Skin epidermis (tissue), 12 donors: ENCODE measurements around the gene SHH.

Source experiments
- H3K27ac ChIP-seq, 21 experiments: fragments of 200-600 bp; sonication (generic) in 11 of 21; one replicate each; pipeline ENCODE4 v1.5.0; 2020; ENCODE audit warnings: mild to moderate bottlenecking in 3 of 21, inconsistent platforms in 2 of 21, moderate library complexity in 2 of 21
- H3K4me3 ChIP-seq, 7 experiments: fragments of 200-600 bp; sonication (generic) in 2 of 7; one replicate each; pipeline ENCODE4 v1.5.0; 2020; ENCODE audit warnings: inconsistent platforms in 2 of 7, mild to moderate bottlenecking in 2 of 7, moderate library complexity in 1 of 7

SHH gene

DNA sequence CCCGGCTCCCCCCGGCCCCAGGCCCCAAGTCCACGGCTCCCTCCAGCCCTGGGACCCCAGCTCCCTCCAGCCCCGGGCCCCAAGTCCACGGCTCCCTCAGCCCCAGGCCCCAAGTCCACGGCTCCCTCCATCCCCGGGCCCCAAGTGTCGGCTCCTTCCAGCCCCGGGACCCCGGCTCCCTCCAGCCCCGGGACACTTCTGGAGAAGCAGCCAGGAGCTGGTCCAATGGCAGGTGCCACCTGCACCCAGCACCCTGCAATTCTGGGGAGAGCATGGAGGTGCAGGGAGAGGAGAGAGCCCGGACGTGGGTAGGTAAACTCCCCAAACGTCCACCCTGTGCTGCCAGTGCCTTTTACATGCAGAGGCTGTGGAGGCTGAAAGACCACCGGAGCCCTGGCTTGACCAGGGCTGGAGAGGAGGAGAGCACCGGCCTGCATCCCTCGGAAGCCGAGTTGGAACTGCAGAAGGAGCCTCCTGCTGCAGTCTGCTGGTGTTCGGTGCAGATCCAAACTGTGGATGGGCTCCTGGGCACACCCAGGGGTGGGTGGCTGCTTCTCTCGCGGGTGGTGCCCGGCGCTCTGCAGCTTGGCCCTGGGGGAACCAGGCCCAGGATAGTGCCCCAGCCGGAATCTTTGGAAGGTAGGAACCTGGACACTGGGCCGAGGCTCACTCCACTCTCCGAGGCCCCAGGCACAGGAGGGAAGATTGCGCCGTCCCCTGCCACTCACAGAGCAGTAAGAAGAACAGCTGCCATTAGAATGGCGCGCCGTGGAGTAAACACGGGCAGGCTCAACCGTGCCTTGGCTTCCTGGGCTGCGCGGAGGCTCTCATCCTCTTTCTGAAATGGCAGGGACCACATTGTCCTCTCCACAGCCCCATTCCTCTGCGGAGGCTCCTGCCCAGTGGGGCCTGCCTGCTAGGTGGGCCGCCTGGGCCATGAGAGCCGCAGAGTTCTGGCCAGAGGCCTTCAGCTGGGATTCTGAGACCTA, 14.7 kb downstream of the SHH start:
- Histone ChIP-seq H3K27ac (no peak overlapping the region), H3K4me3 (no peak overlapping the region)

DNA sequence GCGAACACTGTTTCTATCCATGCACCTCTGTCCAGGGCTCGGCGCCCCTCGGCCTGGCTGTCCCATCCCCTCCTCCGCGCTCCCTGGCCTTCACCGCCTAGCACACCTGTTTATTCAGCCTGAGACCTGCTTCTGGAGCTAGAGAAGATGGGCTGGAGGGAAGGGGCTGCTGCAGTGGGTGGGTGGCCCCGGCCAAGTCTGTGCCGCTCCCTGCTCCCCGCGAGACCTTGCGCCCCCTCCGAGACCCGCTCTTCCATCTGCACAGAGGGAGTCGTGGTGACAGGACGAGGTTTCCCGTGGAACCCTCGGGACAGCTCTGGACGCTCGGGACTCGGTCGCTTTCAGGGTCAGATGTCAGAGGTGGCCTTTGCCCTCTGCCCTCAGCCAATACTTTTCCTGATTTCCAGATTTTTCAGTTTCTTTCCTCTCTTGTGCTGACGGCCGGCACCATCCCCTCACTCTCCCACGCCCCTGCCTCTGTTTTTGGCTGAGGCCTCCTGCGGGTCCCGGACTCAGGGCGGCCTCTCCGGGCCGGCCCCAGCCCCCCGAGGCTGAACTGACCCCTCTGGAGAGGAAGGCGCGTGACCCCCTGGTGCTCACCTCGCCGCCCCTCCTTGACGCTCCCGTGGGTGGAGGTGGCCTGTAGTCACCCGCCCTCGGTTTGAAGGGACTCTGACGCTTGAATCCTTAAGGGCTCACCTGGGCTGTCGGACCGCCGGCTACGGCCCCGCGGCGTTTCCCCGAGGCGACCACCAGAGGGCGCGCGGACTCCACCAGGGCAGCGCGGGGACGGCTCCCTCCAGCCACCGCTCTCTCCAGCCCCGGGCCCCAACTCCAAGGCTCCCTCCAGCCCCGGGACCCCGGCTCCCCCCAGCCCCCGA, 15.6 kb downstream of the SHH start:
- H3K4me3 ChIP-seq = no peak overlapping the region

DNA sequence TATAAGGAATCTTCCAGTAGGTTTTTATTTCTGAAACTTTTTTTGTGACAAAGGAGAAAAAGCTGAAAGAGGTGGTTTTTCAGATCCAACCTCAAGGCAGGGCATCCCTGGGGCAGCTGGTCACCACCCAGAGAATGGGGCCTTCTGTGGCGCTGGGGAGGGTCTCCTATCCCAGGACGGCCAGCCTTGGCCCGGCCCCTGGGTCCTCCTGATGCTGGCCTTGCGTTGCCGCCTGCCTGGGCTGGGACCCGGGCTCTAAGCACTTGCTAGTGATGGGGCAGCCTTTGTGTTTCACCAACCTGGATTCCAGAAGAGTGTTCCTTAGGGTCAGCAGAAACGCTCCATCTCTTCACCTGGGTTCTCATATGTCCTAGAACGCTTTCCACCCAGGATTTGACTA, 16.3 kb downstream of the SHH start:
- H3K4me3 ChIP-seq = no peak overlapping the region

More for the DNA sequence above, 15.6 kb downstream of the SHH start:
- H3K27ac ChIP-seq = no peak overlapping the region

GRCh38 chr7:155795401-155795800, 16.9 kb downstream of the SHH start:
- Histone ChIP-seq H3K4me3 (no peak overlapping the region), H3K27ac (no peak overlapping the region)

More for the DNA sequence above, 16.3 kb downstream of the SHH start:
- no peak overlapping the region for H3K27ac ChIP-seq

DNA sequence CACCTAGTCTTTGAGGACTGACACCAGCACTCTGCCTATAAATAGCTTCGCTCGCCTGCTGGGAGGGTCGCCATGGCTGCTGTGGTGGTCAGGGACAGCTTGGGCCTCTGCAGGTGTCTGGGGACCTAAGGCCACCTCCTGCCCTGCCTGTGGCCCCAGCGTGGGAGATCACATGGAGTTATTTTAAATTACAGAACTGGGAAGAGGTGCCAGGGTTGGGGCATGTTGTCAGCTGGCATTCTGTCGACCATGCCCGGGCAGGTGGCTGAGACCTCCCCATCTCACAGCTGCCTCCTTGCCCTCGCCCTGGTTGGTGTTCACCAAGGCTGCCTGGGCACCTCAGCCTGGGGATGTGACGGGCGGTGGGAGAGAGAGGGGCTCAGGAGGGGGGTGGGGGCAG, 18.1 kb downstream of the SHH start:
- Histone ChIP-seq H3K4me3 (no peak overlapping the region), H3K27ac (peak overlapping the region in 5 of 21 experiments; percentile 7 to 46 (median 27))

DNA sequence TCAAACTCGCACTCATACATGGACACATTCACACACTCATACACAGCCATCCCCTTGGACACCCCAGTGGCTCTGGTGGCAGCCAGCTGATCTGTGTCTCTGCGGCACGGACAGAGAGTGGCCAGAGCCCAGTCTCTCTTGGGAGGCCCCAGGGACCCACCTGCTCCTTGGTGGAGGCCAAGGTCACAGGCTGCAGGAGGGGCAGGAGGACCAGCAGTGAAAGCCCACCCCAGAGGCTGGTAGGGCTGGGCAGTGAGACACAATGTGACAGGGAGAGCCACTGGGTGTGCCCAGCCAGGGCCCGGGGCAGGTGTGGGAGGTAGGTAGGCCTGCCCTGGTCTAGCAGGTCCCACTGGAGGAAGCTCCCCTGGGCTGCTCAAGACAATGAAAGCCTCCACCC, 18.5 kb downstream of the SHH start:
- Histone ChIP-seq H3K27ac (peak overlapping the region in 1 of 21 experiments; percentile 46), H3K4me3 (no peak overlapping the region)

DNA sequence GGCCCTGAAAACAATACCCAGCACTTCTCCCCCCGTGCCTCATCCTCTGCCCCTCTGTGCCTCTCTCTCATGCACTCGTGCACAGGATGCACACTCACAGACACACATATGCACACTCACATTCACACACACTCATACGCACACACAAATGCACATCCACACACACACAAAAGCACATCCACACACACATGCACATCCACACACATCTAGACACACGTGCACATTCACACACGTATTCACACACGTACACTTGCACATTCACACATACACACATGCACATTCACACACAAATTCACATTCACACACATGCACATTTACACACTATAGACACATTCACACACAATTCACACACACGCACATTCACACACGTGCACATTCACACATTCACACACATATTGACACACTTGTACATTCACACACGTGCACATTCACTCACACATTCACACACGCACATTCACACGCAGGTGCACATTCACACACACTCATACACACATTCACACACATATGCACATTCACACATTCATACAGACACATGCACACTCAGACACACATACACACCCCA, 19.2 kb downstream of the SHH start:
- no peak overlapping the region for H3K4me3 ChIP-seq
- no peak overlapping the region for H3K27ac ChIP-seq

- Histone ChIP-seq H3K27ac (no peak overlapping the region), H3K4me3 (no peak overlapping the region)
Observed at GRCh38 chr7:155792315-155792960, 19.8 kb downstream of the SHH start.

GRCh38 chr7:155791836-155792235, 20.4 kb downstream of the SHH start:
- no peak overlapping the region for H3K27ac ChIP-seq
- H3K4me3 ChIP-seq = no peak overlapping the region

DNA sequence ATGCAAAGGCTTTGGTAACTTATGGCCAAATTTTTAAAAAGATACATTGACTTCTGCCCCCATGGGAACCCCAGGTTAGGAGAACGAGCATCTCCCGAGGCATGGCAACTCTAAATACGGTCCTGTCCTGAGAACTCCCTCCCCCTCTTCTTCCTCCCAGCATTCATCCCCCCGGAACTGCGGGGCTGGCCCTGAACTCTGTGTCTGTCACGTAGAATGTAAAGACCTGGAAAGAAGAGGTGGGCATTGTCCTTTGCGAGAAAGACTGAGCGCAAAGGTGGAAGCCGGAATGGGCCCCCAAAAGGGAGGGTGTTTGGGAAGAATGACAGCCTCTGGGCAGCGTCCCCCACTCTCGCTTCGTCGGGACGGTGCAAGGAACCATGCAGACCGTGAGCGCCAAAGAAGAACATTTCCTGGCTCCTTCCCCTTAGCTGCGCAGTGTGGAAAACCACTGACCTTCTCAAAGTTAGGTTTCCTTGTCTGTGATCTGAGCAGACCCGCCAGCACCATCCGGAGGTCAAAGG, 21.0 kb downstream of the SHH start:
- Histone ChIP-seq H3K4me3 (no peak overlapping the region), H3K27ac (no peak overlapping the region)

GRCh38 chr7:155790666-155791065, 21.6 kb downstream of the SHH start:
- Histone ChIP-seq H3K4me3 (no peak overlapping the region), H3K27ac (no peak overlapping the region)

- peak overlapping the region in 5 of 21 experiments; percentile 3 to 32 (median 10) for H3K27ac ChIP-seq
- no peak overlapping the region for H3K4me3 ChIP-seq
Observed at GRCh38 chr7:155789001-155789725, 23.1 kb downstream of the SHH start.

DNA sequence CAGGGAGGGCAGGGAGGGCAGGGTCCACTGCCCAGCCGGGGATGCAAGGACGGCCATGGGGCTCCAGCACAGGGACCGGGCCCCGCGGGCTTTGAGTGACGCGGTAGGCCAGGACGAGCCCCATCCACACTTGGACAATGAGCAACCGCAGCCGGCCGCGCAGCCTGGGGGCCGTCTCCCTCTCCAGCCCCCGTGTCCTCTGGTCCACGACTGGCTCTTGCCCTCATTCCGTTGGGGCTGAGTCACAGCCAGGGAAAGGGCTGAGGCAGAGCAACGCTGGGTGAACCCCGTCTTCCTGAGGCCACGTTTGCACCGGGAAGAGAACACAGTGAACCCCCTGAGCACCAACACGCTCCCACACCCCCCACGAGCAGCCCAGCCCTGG, 23.7 kb downstream of the SHH start:
- H3K4me3 ChIP-seq = no peak overlapping the region
- H3K27ac ChIP-seq = peak overlapping the region in 2 of 21 experiments; percentile 7 to 18

GRCh38 chr7:155787171-155787851, 25.0 kb downstream of the SHH start:
- H3K4me3 ChIP-seq = peak overlapping the region; percentile 6 to 37 (median 25)
- H3K27ac ChIP-seq = peak overlapping the region in 3 of 21 experiments; percentile 0 to 8 (median 6)

- Histone ChIP-seq H3K27ac (no peak overlapping the region), H3K4me3 (peak overlapping the region in 1 of 7 experiments; percentile 19)
Observed at GRCh38 chr7:155786491-155786890, 25.8 kb downstream of the SHH start.

GRCh38 chr7:155785536-155785935, 26.7 kb downstream of the SHH start:
- H3K27ac ChIP-seq = no peak overlapping the region

DNA sequence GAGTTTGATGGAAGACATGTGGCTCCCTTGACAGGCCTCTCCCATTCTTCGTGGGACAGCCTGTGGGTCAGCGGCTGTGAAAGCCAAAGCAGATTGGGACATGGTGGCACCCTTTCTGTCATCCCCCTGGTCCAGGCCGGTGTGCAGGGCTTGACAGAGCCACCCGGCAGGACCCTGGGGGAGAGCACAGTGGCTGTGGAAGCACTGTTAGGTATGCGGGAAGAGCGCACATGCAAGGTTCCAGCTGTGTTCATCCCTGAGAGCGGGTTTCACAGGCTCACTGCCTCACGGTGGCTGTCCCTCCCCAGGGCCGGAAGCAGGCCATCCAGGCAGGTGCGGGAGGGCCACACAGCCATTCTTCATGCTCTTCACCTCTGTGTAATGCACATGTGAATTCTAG, 29.8 kb downstream of the SHH start:
- Histone ChIP-seq H3K4me3 (no peak overlapping the region), H3K27ac (no peak overlapping the region)

More at GRCh38 chr7:155785536-155785935, 26.7 kb downstream of the SHH start:
- no peak overlapping the region for H3K4me3 ChIP-seq

- Histone ChIP-seq H3K27ac (no peak overlapping the region), H3K4me3 (no peak overlapping the region)
Observed at GRCh38 chr7:155781433-155781832, 30.8 kb downstream of the SHH start.
